ENCODE measurements around the gene KRTAP10-4.
"Not testable (repeated sequence)": the region's sequence is repeated elsewhere in the genome, so short reads cannot be mapped to it uniquely, and the experiment has no call there.

Gene KRTAP10-4

DNA sequence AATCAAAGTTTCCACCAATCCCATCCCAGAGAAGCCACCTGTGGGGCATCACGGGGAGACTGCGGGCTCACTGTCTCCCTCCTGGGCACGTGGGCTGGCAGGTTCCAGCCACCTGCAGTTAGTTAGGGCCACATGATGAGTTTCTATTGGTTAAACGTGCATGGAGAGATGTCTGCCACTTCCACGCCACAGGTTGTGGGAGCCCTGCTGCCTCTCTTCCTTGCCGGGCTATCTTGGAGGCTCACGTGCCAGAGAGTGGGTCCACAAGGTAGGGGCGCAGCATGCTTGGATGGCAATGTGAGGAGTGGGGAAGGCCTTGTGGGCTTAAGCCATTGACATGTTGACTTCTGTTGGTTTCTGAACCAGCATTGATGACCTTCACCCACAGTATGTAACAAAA is 30.4 kb downstream of the KRTAP10-4 start:
- DNase-seq = no peak
- 74% methylated on average over 6 of the region's 8 CpGs for WGBS
- Histone ChIP-seq H3K18ac (ENCODE audit: low read depth in 1 of 2, low read length in 2 of 2) (no peak overlapping the region), H2AFZ (ENCODE audit: low read depth, low read length) (no peak overlapping the region), H2AK5ac (ENCODE audit: low read length, severe bottlenecking) (no peak overlapping the region), H3K4ac (ENCODE audit: low read depth in 1 of 2, low read length in 2 of 2) (no peak overlapping the region), H4K8ac (ENCODE audit: low read length) (no peak overlapping the region), H2BK15ac (ENCODE audit: low read depth, poor library complexity, severe bottlenecking) (no peak overlapping the region), H3K14ac (ENCODE audit: low read length in 2 of 2) (no peak overlapping the region), H3K27ac (ENCODE audit: low read length, poor library complexity, severe bottlenecking) (no peak overlapping the region), H2BK5ac (ENCODE audit: low read depth, low read length, poor library complexity, severe bottlenecking) (no peak overlapping the region), H3K23ac (ENCODE audit: low read length in 2 of 2) (no peak overlapping the region), H3K79me1 (replicated peaks; ENCODE audit: low read length, poor library complexity, severe bottlenecking) (no peaks in the 10 kb centered on the region), H2BK12ac (ENCODE audit: low read length in 2 of 2) (no peak overlapping the region), H4K91ac (ENCODE audit: low read length) (no peak overlapping the region), H2BK120ac (ENCODE audit: low read depth, low read length) (no peak overlapping the region), H3K9me3 (ENCODE audit: control insufficient read depth, low read length) (peaks cover 10% of the 10 kb centered on the region), H3K4me1 (ENCODE audit: control insufficient read depth, insufficient read depth, low read depth, low read length) (no peaks in the 10 kb centered on the region), H3K36me3 (ENCODE audit: control insufficient read depth in 1 of 2, insufficient read depth in 2 of 2, low read depth in 1 of 2, low read length in 2 of 2) (no peaks in the 10 kb centered on the region), H3K4me3 (ENCODE audit: insufficient read depth in 1 of 2, low read depth in 1 of 2, low read length in 2 of 2) (no peak overlapping the region), H3K4me2 (ENCODE audit: low read length, poor library complexity, severe bottlenecking) (no peak overlapping the region), H3K27me3 (ENCODE audit: control insufficient read depth in 1 of 2, insufficient read depth in 1 of 2, low read length in 2 of 2) (peaks cover 3 to 16% of the 10 kb centered on the region in 2 experiments), H3K9ac (ENCODE audit: low read length) (no peak overlapping the region)

DNA sequence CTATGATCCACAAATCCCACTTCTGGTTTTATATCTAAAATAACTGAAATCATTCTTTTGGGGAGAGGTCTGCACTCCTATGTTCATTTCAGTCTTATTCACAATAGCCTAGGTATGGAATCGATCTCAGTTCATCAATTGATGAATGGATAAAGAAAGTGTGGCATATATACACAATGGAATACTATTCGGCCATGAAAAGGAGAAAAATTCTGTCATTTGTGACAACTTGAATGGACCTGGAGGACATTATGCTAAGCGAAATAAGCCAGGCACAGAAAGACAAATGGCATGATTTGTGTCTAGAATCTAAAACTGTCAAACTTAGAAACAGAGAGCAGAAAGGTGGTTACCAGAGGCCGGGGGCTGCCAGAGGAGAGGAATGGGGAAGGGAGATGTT is 33.0 kb downstream of the KRTAP10-4 start:
- H3K9me3 ChIP-seq (ENCODE audit: control insufficient read depth, low read length) = peaks cover 23% of the 10 kb centered on the region
- no peaks in the 10 kb centered on the region for H3K36me3 ChIP-seq (ENCODE audit: control insufficient read depth in 1 of 2, insufficient read depth in 2 of 2, low read depth in 1 of 2, low read length in 2 of 2)
- no peak overlapping the region for H3K18ac ChIP-seq (ENCODE audit: low read depth in 1 of 2, low read length in 2 of 2)
- H3K4me2 ChIP-seq (ENCODE audit: low read length, poor library complexity, severe bottlenecking) = no peak overlapping the region
- no peak overlapping the region for H4K91ac ChIP-seq (ENCODE audit: low read length)
- no peak overlapping the region for H2BK15ac ChIP-seq (ENCODE audit: low read depth, poor library complexity, severe bottlenecking)
- no peaks in the 10 kb centered on the region for H3K79me1 ChIP-seq (replicated peaks; ENCODE audit: low read length, poor library complexity, severe bottlenecking)
- H3K27me3 ChIP-seq (ENCODE audit: control insufficient read depth in 1 of 2, insufficient read depth in 1 of 2, low read length in 2 of 2) = peaks cover 0 to 4% of the 10 kb centered on the region in 2 experiments
- H3K4me1 ChIP-seq (ENCODE audit: control insufficient read depth, insufficient read depth, low read depth, low read length) = no peaks in the 10 kb centered on the region
- no peak overlapping the region for H3K14ac ChIP-seq (ENCODE audit: low read length in 2 of 2)
- no peak overlapping the region for H3K23ac ChIP-seq (ENCODE audit: low read length in 2 of 2)
- H2AK5ac ChIP-seq (ENCODE audit: low read length, severe bottlenecking) = no peak overlapping the region
- no peak overlapping the region for H2BK120ac ChIP-seq (ENCODE audit: low read depth, low read length)
- DNase-seq = no peak
- no peak overlapping the region for H2BK5ac ChIP-seq (ENCODE audit: low read depth, low read length, poor library complexity, severe bottlenecking)
- H3K27ac ChIP-seq (ENCODE audit: low read length, poor library complexity, severe bottlenecking) = no peak overlapping the region
- no peak overlapping the region for H2BK12ac ChIP-seq (ENCODE audit: low read length in 2 of 2)
- WGBS = 58% methylated on average over 4 of the region's 4 CpGs
- H4K8ac ChIP-seq (ENCODE audit: low read length) = no peak overlapping the region
- H3K4me3 ChIP-seq (ENCODE audit: insufficient read depth in 1 of 2, low read depth in 1 of 2, low read length in 2 of 2) = no peak overlapping the region
- H2AFZ ChIP-seq (ENCODE audit: low read depth, low read length) = no peak overlapping the region
- no peak overlapping the region for H3K9ac ChIP-seq (ENCODE audit: low read length)
- H3K4ac ChIP-seq (ENCODE audit: low read depth in 1 of 2, low read length in 2 of 2) = no peak overlapping the region

DNA sequence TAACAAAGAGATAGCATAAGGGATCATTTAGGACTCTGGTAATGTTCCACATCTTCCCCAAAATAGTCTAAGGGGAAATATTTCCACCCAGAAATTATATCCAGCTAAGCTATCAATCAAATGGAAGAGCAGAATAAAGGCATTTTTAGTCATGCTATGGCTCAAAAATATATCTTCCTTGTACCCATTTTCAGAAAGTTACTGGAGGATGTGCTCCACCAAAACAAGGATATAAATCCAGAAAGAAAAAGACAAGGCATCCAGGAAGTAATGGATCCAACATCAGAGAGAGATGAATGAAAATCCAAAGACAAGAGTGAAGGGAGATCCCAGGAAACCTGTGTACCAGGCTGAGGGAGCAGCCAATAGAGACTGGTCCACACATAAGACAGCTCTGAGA is 35.7 kb downstream of the KRTAP10-4 start:
- no peak overlapping the region for H3K9ac ChIP-seq (ENCODE audit: low read length)
- no peak overlapping the region for H2BK12ac ChIP-seq (ENCODE audit: low read length in 2 of 2)
- H3K14ac ChIP-seq (ENCODE audit: low read length in 2 of 2) = no peak overlapping the region
- H3K27ac ChIP-seq (ENCODE audit: low read length, poor library complexity, severe bottlenecking) = no peak overlapping the region
- H3K27me3 ChIP-seq (ENCODE audit: control insufficient read depth in 1 of 2, insufficient read depth in 1 of 2, low read length in 2 of 2) = no peaks in the 10 kb centered on the region
- H4K8ac ChIP-seq (ENCODE audit: low read length) = no peak overlapping the region
- no peak overlapping the region for H3K4me3 ChIP-seq (ENCODE audit: insufficient read depth in 1 of 2, low read depth in 1 of 2, low read length in 2 of 2)
- no peaks in the 10 kb centered on the region for H3K36me3 ChIP-seq (ENCODE audit: control insufficient read depth in 1 of 2, insufficient read depth in 2 of 2, low read depth in 1 of 2, low read length in 2 of 2)
- H2AFZ ChIP-seq (ENCODE audit: low read depth, low read length) = no peak overlapping the region
- no peaks in the 10 kb centered on the region for H3K79me1 ChIP-seq (replicated peaks; ENCODE audit: low read length, poor library complexity, severe bottlenecking)
- no peak overlapping the region for H2AK5ac ChIP-seq (ENCODE audit: low read length, severe bottlenecking)
- H3K18ac ChIP-seq (ENCODE audit: low read depth in 1 of 2, low read length in 2 of 2) = no peak overlapping the region
- no peak overlapping the region for H3K4me2 ChIP-seq (ENCODE audit: low read length, poor library complexity, severe bottlenecking)
- no peak overlapping the region for H2BK5ac ChIP-seq (ENCODE audit: low read depth, low read length, poor library complexity, severe bottlenecking)
- no peak overlapping the region for H3K4ac ChIP-seq (ENCODE audit: low read depth in 1 of 2, low read length in 2 of 2)
- H3K9me3 ChIP-seq (ENCODE audit: control insufficient read depth, low read length) = peaks cover 28% of the 10 kb centered on the region
- no peak overlapping the region for H2BK120ac ChIP-seq (ENCODE audit: low read depth, low read length)
- H3K4me1 ChIP-seq (ENCODE audit: control insufficient read depth, insufficient read depth, low read depth, low read length) = no peaks in the 10 kb centered on the region
- no peak overlapping the region for H4K91ac ChIP-seq (ENCODE audit: low read length)
- H3K23ac ChIP-seq (ENCODE audit: low read length in 2 of 2) = no peak overlapping the region
- H2BK15ac ChIP-seq (ENCODE audit: low read depth, poor library complexity, severe bottlenecking) = no peak overlapping the region
- DNase-seq = no peak

DNA sequence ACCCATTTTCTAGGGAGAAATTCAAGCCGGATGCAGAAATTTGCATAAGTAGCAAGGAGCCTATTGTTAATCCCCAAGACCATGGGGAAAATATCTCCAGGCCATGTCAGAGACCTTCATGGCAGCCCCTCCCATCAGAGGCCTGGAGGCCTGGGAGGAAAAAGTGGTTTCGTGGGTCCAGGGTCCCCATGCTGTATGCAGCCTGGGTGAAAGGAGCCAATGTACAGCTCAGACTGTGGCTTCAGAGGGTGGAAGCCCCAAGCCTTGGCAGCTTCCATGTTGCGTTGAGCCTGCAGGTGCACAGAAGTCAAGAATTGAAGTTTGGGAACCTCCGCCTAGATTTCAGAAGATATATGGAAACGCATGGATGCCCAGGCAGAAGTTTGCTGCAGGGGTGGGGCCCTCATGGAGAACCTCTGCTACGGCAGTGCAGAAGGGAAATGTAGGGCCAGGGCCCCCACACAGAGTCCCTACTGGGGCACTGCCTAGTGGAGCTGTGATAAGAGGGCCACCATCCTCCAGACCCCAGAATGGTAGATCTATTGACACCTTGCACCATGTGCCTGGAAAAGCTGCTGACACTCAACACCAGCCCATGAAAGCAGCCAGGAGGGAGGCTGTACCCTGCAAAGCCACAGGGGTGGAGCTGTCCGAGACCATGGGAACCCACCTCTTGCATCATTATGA is 36.8 kb downstream of the KRTAP10-4 start:
- not testable (repeated sequence) for H3K79me1 ChIP-seq (replicated peaks; ENCODE audit: low read length, poor library complexity, severe bottlenecking); H2AK5ac ChIP-seq (ENCODE audit: low read length, severe bottlenecking); H4K8ac ChIP-seq (ENCODE audit: low read length); H3K4me2 ChIP-seq (ENCODE audit: low read length, poor library complexity, severe bottlenecking); H4K91ac ChIP-seq (ENCODE audit: low read length); H3K18ac ChIP-seq (ENCODE audit: low read depth in 1 of 2, low read length in 2 of 2); H3K4me3 ChIP-seq (ENCODE audit: insufficient read depth in 1 of 2, low read depth in 1 of 2, low read length in 2 of 2); H3K9ac ChIP-seq (ENCODE audit: low read length); H3K36me3 ChIP-seq (ENCODE audit: control insufficient read depth in 1 of 2, insufficient read depth in 2 of 2, low read depth in 1 of 2, low read length in 2 of 2); DNase-seq; H3K4me1 ChIP-seq (ENCODE audit: control insufficient read depth, insufficient read depth, low read depth, low read length); H2BK120ac ChIP-seq (ENCODE audit: low read depth, low read length); H3K27me3 ChIP-seq (ENCODE audit: control insufficient read depth in 1 of 2, insufficient read depth in 1 of 2, low read length in 2 of 2); H2BK15ac ChIP-seq (ENCODE audit: low read depth, poor library complexity, severe bottlenecking); H2BK5ac ChIP-seq (ENCODE audit: low read depth, low read length, poor library complexity, severe bottlenecking); H2BK12ac ChIP-seq (ENCODE audit: low read length in 2 of 2); H2AFZ ChIP-seq (ENCODE audit: low read depth, low read length); H3K14ac ChIP-seq (ENCODE audit: low read length in 2 of 2); H3K4ac ChIP-seq (ENCODE audit: low read depth in 1 of 2, low read length in 2 of 2); H3K23ac ChIP-seq (ENCODE audit: low read length in 2 of 2); H3K27ac ChIP-seq (ENCODE audit: low read length, poor library complexity, severe bottlenecking)
- H3K9me3 ChIP-seq (ENCODE audit: control insufficient read depth, low read length) = peaks cover 28% of the 10 kb centered on the region
- WGBS = 82% methylated on average over 7 of the region's 7 CpGs

All from mesenchymal stem cell (in vitro differentiated cells and primary cell).